Pulmonary artery endothelial cell (primary cell): ENCODE measurements around the gene CNTNAP2. TPM values are rescaled to one million over a fixed set of nuclear protein-coding genes. Genes with fewer than 3 reads are reported as not detected.

ENCODE experiments used
- DNase-seq: peaks from one replicate; pipeline ENCODE4 v3.0.0-alpha.2; 2011; ENCODE audit warnings: low read depth, low spot score
- total RNA-seq: library from RNA; depleted of rRNA; stranded (reverse); fragments of >200 nt; gene quantifications from 2 replicates; pipeline ENCODE4 v1.2.3, GENCODE V29; 2014

Gene CNTNAP2
- total RNA-seq, 1 donor from 2014 or later, result not detected

GRCh38 chr7:147805996-147806576, 1689.5 kb downstream of the CNTNAP2 start:
- no peak for DNase-seq

DNA sequence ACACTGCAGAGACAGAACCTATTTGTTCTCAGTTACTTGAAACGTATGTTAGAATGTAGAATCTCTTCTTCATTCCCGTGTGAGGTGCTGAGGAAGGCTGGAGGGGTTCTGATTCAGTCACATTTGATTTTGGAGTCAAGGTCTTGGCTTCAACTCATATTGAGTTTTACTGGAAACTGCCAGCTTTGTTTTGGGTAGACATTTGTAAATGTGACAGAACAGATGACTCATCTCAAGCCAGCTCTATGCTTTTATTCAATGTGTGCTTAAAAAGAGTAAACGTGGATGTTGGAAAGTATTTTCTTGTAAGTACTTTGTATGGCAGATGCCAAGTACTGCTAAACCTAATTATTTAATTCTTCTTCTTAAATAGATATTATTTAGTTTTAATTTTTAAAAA, 1693.2 kb downstream of the CNTNAP2 start:
- no peak for DNase-seq

- DNase-seq, result no peak
These were observed 1693.7 kb downstream of the CNTNAP2 start for GRCh38 chr7:147810269-147810668.

DNA sequence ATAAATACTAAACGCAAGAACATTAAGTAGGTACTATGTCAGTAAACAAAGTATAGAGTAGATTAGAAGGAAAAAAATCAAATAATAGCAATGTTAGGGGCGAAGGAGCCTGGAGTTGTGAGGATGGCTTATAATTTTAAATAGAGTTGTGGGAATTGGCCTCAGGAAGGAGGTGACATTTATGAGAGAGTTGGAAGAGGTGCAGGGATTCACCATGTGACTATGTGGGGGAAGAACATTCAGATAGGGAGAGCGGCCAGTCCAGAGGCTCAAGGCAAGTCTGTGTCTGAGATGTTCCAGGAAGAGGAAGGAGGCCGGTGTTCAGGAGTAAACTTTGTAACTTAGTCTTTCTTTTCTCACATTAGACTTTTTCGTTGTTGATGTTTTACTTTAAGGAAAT, 1695.3 kb downstream of the CNTNAP2 start:
- DNase-seq, result no peak

DNA sequence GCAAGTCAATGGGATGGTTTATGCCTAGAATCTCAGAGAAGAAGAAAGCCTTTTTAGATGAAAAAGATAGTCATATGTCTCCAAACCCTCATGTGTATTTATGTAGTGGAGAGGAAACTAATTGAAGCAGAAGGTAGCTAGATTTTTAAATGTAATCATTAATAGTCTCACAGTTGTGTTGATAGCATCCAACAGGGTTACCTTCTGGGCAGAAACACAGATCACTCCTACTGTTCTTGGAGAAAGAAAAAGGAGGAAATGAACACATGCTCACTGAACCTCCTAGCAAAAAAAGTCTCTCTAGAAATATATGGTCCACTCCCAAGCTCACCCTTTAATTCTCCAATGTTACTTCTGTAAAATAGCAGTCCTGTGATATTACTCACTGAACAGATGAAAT, 1696.7 kb downstream of the CNTNAP2 start:
- no peak for DNase-seq

DNA sequence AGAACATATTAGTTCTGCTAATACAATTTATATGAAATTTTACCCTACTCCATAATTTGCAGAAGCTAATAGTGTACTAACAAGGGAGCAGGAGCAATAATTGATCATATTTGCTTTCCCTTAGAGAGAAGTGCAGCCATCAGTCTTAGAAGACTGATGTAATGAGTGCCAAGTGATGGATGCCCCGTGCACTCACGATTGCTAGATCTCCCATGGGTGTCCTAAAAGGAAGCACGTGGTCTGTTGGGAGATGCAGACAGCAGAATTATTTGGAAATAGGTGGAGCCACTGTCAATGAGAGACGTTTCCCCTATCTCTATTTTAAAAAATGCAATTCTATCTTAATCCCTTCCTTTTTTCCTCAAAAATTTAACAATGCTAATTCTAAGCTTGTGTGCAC, 1701.7 kb downstream of the CNTNAP2 start:
- DNase-seq, result no peak

GRCh38 chr7:147824671-147825070, 1708.1 kb downstream of the CNTNAP2 start:
- no peak for DNase-seq

DNA sequence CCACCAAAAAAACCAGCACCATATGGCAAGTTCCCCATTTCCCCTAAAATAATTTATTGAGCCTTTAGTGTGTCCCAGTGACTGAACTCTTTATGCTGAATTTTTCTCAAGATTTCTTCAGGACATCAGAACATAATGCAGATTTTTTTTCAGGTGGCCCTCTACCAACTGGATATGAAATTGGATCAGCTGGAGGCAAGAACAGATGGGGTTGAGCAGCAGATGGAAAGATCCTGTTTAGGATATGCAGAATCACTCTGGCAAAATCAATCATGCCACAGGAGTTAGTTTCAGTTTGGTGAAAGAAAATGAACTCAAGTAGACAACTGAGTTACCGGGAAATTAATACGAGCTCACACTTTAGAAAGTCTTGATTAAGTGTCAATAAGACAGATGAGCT, 1712.4 kb downstream of the CNTNAP2 start:
- DNase-seq, result no peak

DNA sequence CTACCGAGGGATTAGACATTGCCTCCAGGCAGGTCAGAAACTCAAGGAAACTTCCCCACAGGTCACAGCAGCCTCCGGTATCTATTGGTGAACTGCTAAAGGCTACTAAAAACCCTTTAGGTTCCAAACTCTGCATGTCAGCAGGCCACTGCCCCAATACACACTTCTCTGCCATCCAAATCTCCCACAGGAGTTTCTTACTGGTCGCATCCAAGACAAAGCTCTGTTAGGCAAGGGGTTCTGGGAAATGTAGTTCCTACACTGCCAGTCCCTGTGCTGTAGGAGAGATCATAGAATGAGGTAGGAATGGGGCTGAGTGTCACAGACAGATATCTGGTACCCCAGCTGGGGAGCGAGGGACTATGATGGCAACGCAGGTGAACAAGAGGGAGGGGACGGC, 1717.0 kb downstream of the CNTNAP2 start:
- no peak for DNase-seq

- DNase-seq, result no peak
These were observed 1717.4 kb downstream of the CNTNAP2 start for GRCh38 chr7:147833970-147834369.

GRCh38 chr7:147852833-147853232, 1736.2 kb downstream of the CNTNAP2 start:
- DNase-seq, result no peak

DNA sequence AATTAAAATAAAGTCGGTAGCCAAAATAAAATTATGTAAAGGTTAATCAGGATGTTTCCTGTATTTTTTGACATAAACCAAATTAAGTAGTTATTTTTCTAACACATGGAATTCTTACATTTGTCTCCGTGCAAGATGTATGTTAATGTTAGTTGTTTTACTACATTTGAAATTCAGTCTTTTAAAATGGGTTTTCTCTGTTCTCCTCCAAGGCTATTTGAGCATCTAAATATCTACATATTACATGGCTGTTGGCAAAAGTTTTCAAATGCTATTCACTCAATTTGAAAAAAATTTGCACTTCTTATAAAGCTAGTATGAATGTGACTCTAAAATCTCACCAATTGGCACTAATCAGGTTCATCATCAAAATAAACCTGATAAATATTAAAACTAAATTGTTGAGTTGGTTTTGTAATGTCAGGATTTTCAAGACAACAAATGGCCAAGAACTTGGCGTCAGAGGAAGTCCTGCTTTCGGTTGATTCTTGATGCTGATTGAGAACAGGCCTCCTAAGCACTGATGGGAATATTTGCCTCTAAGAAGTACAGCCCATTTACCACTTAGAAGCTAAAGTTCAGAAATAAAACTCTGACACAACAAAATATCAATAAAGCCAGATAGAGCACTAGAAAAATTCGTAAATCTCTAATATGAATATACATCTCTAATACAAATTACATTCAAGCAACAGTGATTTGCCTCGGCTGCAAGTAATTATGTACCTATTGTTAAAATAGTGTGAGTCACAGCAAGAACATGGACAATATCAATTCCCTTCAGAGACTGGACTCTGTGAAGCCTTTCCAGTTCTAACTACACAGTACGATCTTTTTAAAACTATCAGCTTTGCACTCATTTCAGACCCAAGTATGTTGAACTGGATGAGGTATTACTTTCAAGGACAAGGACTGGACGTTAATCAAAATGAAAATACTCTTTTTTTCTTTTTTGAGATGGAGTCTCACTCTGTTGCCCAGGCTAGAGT, 1740.8 kb downstream of the CNTNAP2 start:
- no peak for DNase-seq

DNA sequence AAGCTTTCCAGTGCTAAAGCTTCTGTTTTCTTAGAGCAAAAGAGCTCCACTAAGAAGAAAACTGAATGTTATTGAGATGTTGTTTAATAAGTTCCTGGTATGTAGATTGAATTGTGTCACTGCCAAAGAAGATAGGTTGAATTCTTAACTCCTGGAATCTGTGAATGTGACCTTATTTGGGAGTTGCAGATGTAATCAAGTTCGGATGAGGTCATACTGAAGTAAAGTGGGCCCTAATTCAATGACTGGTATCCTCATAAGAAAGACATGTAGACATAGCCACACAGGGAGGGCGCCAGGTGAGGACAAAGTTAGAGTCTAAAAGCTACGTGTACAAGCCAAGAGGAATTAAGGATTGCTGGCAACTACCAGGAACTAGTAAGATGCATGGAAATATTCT, 1741.8 kb downstream of the CNTNAP2 start:
- DNase-seq, result no peak

DNA sequence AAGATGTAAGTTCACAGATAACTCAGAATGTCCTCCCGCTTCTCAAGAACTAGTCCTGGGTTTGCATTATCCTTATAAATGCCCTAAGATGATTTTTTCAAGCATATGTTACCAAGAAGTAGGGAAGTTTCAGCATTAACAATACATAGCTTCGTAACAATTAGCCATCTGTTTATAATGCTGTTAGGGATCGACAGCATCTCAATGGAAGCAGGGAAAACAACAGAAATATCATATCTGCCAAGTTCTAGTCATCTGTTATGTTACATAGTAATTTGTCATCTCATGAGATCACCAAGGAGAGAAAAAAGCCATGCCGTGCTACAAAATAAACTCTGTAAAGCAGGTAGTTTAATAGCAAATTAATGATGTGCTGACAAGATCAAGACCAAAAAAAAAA, 1742.4 kb downstream of the CNTNAP2 start:
- no peak for DNase-seq

- DNase-seq, result no peak
These were observed 1742.9 kb downstream of the CNTNAP2 start for GRCh38 chr7:147859486-147859885.

DNA sequence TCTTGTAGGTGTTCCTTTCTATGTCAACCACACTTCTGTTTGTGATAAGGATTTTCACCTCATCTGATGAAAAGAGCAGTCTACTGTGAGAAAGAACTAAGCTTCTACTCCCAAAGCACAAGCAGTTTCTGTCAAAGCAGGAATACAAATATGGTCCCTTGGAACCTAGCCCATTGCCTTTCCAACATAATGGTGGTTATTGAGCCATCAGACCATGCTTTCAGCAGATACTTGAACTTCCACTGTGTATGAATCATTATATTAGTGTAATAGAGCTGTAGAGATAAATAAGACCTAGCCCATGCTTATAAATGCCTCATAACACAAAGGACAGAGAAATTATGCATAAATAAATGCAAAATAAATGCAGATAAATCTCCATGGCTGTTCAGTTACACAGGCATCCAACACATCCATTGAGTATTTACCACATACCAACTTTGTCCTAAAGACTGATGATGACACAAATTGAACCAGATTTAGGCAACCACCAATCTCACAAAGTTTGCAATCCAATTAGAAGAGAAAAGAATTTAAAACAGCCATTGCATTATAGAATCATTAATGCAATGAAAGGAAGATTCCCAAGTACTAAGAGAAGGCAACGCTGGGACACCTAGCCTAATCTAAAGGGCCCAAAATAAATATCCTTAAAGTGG, 1744.6 kb downstream of the CNTNAP2 start:
- DNase-seq, result no peak

GRCh38 chr7:147861945-147862344, 1745.3 kb downstream of the CNTNAP2 start:
- DNase-seq, result no peak

GRCh38 chr7:147869456-147869855, 1752.9 kb downstream of the CNTNAP2 start:
- no peak for DNase-seq

- DNase-seq, result no peak
These were observed 1762.5 kb downstream of the CNTNAP2 start for GRCh38 chr7:147878912-147879661.

GRCh38 chr7:147885869-147886268, 1769.3 kb downstream of the CNTNAP2 start:
- DNase-seq, result no peak

GRCh38 chr7:147894271-147894670, 1777.7 kb downstream of the CNTNAP2 start:
- no peak for DNase-seq

- no peak for DNase-seq
These were observed 1779.5 kb downstream of the CNTNAP2 start for GRCh38 chr7:147896121-147896520.
